Measurements from ENCODE around the gene TGFBR1. TPM values are rescaled to one million over a fixed set of nuclear protein-coding genes. Genes with fewer than 3 reads are reported as not detected.

The TGFBR1 gene
- total and polyA plus RNA-seq, 8 donors: 5.2 to 119 (median 21.8) TPM

DNA sequence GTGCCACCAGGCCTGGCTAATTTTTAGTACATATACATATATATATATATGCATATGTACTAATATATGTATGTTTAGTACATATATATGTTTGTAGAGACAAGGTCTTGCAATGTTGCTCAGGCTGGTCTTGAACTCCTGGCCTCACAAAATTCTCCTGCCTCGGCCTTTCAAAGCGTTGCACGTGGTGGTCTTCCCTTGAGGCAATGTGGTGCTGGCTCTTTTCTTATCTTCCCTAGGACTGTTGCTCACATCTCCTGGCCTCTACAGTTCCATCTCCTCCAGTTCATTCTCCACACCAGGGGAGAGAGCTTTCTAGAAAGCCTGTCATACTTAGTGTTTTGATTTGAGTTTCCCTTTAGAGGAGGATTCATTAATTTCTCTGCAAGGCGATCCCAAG is 28.9 kb upstream of the TGFBR1 start:
- intact Hi-C loops (cut with DNase I; ENCODE audit: low total_unique reads): no loop called here
- H3K4me1 ChIP-seq: peaks cover 0 to 11% (median 5%) of the 10 kb centered on the region in 4 donors
- no peak overlapping the region for H3K27ac ChIP-seq
- no peak for DNase-seq
- no peak for TF ChIP-seq EP300 (IDR thresholded peaks at IDR 0.05)
- TF ChIP-seq, protein P1, sequence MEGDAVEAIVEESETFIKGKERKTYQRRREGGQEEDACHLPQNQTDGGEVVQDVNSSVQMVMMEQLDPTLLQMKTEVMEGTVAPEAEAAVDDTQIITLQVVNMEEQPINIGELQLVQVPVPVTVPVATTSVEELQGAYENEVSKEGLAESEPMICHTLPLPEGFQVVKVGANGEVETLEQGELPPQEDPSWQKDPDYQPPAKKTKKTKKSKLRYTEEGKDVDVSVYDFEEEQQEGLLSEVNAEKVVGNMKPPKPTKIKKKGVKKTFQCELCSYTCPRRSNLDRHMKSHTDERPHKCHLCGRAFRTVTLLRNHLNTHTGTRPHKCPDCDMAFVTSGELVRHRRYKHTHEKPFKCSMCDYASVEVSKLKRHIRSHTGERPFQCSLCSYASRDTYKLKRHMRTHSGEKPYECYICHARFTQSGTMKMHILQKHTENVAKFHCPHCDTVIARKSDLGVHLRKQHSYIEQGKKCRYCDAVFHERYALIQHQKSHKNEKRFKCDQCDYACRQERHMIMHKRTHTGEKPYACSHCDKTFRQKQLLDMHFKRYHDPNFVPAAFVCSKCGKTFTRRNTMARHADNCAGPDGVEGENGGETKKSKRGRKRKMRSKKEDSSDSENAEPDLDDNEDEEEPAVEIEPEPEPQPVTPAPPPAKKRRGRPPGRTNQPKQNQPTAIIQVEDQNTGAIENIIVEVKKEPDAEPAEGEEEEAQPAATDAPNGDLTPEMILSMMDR (IDR thresholded peaks at IDR 0.05): no peak
- TF ChIP-seq POLR2AphosphoS5 (IDR thresholded peaks at IDR 0.05): no peak
- no peak for TF ChIP-seq POLR2A (IDR thresholded peaks at IDR 0.05)
- 87 to 93% (median 91%) methylated on average over 4 of the region's 4 CpGs for WGBS, 5 donors
- H3K36me3 ChIP-seq: no peaks in the 10 kb centered on the region
- no peaks in the 10 kb centered on the region for H3K9me3 ChIP-seq
- H3K27me3 ChIP-seq: no peaks in the 10 kb centered on the region
- no peak overlapping the region for H3K4me3 ChIP-seq

DNA sequence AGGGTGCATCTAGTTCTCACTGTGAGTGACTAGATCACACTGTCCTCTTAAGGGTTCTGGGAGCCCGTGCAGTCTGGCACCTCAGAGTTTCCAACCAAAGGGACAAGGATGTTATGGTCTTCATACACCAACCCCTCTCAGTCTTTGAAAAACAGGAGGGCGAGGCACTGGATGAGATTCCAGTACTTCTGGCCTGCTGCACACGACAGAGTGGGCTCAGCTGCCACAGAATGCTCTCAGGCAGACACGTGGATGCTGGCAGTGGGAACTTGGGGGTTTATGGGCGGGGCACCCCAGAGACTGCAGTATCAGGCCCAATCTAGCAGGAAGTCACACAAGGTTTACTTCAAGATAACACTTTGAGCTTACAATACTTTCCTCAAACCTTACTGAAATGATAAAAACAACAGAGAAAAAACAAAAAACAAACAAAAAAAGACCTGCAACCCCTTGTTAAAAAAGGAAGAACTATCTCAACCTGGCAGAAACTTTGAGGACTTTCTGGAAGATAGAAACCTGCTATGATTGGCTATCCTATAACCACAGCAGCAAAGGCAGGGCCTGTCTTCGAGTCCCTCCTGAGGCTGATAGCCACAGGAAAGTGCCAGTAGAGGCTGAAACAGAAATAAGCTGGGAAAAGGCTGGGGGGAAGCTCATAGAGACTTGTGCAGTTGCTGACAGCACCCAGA is 28.3 kb upstream of the TGFBR1 start:
- H3K27me3 ChIP-seq: no peaks in the 10 kb centered on the region
- peak overlapping the region in 1 of 5 donors; percentile 17 for H3K27ac ChIP-seq
- no peak for TF ChIP-seq POLR2AphosphoS5 (IDR thresholded peaks at IDR 0.05)
- no peak for TF ChIP-seq EP300 (IDR thresholded peaks at IDR 0.05)
- TF ChIP-seq, protein P1 (IDR thresholded peaks at IDR 0.05): no peak
- TF ChIP-seq POLR2A (IDR thresholded peaks at IDR 0.05): no peak
- WGBS, 5 donors: 35 to 43% (median 36%) methylated on average over 6 of the region's 6 CpGs
- intact Hi-C loops (cut with DNase I; ENCODE audit: low total_unique reads): no loop called here
- no peaks in the 10 kb centered on the region for H3K36me3 ChIP-seq
- peaks cover 0 to 11% (median 5%) of the 10 kb centered on the region in 4 donors for H3K4me1 ChIP-seq
- H3K9me3 ChIP-seq: no peaks in the 10 kb centered on the region
- peak in 1 of 2 donors; percentile 45 for DNase-seq
- no peak overlapping the region for H3K4me3 ChIP-seq

DNA sequence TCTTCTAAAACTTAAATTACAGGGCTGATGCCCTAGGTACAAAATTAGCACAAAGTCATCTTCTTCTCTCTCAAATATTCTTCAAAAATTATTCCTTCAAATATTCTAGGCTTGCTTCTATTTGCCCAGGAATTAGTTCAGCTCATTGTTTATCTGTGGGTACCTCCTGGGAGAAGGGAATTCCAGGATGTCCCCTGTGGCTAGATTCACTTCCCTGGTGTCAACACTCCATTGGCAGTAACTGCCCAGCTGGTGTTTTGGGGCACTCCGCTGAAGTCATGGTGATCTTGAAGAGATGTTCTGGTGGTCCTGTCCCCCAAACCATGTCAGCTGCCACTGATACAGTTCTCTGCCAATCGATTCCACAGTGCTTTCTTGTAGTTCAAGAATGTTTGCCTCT is 26.2 kb upstream of the TGFBR1 start:
- Histone ChIP-seq H3K4me1 (peaks cover 0 to 11% (median 5%) of the 10 kb centered on the region in 4 donors), H3K9me3 (no peaks in the 10 kb centered on the region), H3K36me3 (no peaks in the 10 kb centered on the region), H3K4me3 (no peak overlapping the region), H3K27me3 (peaks cover 0 to 6% (median 0%) of the 10 kb centered on the region in 3 donors), H3K27ac (no peak overlapping the region)
- intact Hi-C loops (cut with DNase I; ENCODE audit: low total_unique reads): no loop called here
- 76 to 93% (median 79%) methylated on average over 2 of the region's 2 CpGs for WGBS, 5 donors
- no peak for DNase-seq
- no peak for TF ChIP-seq POLR2AphosphoS5 (IDR thresholded peaks at IDR 0.05)
- TF ChIP-seq, protein P1 (IDR thresholded peaks at IDR 0.05): no peak
- TF ChIP-seq EP300 (IDR thresholded peaks at IDR 0.05): no peak
- TF ChIP-seq POLR2A (IDR thresholded peaks at IDR 0.05): no peak

DNA sequence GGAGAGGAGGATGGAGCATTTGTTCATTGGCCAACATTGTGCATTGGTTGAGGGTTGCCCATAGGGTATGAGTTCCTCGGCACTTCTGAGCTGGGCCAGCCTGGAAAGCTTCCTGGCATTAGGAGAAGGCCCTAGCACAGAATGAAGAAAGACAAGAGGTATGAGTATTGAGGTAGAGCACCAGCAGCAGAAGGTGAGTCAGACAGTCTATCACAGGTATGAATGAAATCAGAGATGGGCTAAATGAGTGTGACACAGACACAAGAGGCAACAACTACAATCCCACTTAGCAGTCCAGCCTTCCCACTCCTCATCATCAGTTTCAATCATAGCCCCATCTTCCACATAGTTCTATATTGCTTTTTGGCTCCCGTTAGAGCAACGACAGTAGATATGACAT is 25.4 kb upstream of the TGFBR1 start:
- Histone ChIP-seq H3K4me1 (peaks cover 0 to 11% (median 5%) of the 10 kb centered on the region in 4 donors), H3K4me3 (no peak overlapping the region), H3K27me3 (peaks cover 0 to 6% (median 0%) of the 10 kb centered on the region in 3 donors), H3K27ac (no peak overlapping the region), H3K9me3 (no peaks in the 10 kb centered on the region), H3K36me3 (no peaks in the 10 kb centered on the region)
- no peak for TF ChIP-seq EP300 (IDR thresholded peaks at IDR 0.05)
- TF ChIP-seq, protein P1 (IDR thresholded peaks at IDR 0.05): no peak
- DNase-seq: no peak
- intact Hi-C loops (cut with DNase I; ENCODE audit: low total_unique reads): no loop called here
- WGBS, 5 donors: 86 to 94% (median 92%) methylated on average over 3 of the region's 3 CpGs
